ENCODE data around the gene WDR81.
A peak's percentile ranks its signal among the peaks of the same experiment; 100 is the strongest.
"Not testable (repeated sequence)": the region's sequence is repeated elsewhere in the genome, so short reads cannot be mapped to it uniquely, and the experiment has no call there.

Gene WDR81

DNA sequence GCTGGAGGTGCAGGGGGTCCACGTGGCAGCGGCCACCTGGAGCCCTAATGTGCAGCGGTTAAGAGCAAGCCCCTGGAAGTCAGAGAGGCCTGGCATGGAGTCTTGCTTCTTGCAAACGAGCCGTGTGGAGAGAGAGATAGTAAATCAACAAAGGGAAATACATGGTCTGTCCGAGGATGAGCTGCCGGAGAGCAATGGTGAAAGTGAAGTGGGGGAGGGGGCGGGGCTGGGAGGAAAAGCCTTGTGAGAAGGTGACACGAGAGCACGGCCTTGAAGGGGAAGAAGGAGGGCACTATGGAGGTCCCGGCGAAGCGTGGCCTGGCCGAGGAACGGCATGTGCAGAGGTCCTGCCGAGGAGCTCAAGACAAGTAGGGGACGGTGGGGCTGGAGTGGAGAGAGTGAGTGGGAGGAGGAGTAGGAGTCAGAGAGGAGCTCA is 31.3 kb downstream of the WDR81 start:
- DNase-seq: peak; percentile 26

DNA sequence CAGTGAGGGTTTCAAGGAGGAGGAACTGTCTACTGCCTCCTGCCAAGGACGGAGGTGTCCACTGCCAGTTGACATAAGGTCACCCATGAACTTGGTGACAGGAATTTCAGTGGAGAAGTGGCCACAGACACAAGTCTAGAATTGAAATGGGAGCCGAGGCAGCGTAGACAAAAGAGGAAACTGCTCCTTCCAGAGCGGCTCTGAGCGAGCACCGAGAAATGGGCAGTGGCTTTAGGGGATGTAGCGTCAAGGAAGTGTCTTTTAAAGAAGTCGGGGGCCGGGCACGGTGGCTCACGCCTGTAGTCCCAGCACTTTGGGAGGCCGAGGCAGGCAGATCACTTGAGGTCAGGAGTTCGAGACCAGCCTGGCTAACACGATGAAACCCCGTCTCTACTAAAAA is 34.3 kb downstream of the WDR81 start:
- no peak for DNase-seq

DNA sequence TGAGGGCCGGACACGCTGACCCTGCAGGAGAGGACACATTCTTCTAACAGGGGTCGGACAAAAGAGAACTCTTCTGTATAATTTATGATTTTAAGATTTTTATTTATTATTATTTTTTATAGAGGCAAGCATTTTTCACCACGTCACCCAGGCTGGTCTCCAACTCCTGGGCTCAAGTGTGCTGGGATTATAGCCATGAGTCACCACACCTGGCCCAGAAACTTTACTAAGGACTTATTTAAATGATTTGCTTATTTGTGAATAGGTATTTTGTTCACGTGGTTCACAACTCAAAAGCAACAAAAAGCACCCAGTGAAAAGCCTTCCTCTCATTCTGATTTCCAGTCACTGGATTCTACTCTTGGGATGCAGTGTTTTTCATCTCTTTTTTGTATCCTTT is 35.0 kb downstream of the WDR81 start:
- no peak for DNase-seq

DNA sequence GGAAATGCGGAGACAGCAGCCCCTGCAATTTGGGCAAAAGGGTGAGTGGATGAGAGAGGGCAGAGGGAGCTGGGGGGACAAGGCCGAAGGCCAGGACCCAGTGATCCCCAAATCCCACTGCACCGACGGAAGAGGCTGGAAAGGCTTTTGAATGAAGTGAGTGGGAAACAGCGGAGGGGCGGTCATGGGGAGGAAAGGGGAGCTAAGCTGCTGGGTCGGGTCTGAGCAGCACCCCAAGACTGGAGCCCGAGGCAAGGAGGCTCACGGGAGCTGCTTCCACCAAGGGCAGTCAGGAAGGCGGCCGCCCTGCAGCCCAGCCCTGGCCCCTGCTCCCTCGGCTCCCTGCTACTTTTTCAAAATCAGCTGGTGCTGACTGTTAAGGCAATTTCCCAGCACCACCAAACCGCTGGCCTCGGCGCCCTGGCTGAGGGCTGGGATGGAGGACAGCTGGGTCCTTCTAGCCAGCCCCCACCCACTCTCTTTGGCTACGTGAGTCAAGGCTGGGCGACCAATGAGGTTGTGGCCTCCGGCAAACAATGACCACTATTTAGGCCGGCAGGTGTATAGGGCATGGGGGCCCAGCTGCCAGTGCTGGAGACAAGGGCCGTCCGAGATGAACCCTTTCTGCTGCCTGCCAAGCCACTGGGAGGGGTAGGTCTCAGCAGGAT is 37.9 kb downstream of the WDR81 start:
- DNase-seq: peak; percentile 73

DNA sequence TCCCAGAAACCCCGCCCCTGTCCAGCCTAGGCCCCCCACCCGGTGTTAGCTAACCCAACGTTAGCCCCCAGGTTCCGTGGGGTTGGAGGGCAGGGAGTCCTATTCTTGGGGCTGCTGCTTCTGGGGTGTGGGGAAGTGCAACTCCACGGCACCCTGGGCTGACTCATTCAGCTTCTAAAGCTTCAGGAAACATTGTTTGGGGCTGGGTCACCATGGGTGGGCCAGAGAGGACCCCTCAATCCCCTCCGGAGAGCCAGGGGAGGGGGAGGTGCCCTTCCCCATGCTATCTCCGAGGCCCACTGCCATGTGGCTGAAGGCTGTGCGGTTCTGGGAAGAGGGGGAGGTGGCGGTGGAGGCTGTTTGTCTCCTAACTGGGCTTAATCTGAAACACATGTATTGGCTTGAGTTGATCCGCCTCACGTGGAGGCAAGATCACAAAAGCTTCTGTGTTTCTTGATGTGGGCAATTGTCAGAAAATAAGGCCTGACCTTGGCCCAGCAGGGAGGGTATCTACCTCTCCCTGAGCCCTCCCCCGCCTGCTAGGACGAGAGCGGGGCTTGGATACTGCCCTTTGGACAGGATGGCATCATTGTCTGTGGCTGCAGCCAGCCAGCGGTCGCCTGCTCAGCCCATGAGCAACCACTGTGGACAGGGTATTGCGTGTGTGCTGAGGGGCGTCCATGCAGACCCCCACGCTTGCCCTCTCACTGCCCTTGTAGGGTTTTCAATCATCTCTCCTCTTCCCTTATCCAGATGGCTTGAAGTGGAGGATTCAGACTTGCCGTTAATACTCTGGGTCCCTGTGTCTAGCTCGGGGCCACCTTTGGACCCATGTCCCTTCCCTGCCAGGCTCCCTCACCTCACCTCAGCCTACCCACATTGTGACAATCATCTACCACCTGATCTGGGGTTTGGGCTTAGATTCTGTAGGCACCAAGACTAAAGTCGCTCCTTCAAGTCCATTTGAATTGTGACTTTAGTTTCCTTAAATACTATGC is 38.7 kb downstream of the WDR81 start:
- DNase-seq: peak; percentile 84

DNA sequence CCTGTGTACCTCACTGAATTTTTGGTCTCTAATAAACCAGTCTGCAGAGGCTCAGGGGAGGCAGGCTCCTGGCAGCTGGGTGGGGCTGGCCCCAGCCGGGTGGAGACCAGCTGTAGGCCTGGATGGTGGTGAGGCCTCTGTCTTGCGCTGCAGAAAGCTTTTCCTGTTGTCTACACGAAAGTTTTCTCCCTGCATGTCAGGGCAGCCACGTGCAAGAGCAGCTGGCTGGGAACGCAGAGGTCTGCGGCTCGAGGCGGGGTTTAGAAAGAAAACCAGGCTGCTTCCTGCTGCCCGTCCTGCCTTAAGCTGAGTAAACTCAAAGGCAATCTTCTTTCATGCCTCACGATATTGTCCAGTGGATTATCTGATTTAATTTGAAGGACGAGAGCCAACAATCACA is 39.8 kb downstream of the WDR81 start:
- peak; percentile 89 for DNase-seq

DNA sequence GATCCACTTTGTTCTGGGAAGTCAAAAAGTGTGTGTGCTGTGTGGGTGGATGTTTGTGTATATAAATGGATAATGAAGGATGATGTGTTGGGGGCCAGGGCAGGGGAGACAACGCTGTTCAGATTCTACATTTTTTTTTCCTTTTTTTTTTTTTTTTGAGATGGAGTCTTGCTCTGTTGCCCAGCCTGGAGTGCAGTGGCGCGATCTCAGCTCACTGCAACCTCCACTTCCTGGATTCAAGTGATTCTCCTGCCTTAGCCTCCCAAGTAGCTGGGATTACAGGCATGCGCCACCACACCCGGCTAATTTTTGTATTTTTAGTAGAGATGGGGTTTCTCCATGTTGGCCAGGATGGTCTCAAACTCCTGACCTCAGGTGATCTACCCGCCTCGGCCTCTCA is 40.2 kb downstream of the WDR81 start:
- not testable (repeated sequence) for DNase-seq

DNA sequence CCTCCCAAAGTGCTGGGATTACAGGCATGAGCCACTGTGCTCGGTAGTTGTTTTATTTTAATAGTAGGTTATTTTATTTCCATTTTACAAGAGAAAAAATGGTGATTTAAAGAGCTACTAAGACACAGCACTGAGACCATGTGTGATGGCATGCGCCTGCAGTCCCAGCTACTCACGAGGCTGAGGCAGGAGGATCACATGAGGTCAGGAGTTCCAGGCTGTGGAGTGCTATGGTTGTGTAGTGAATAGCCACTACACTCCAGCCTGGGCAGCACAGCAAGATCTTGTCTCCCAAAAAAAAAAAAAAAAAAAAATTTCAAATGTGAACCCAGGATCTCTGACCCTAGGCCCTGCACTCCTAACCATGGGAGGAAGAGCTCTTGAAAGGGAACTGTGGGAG is 41.1 kb downstream of the WDR81 start:
- DNase-seq: no peak

DNA sequence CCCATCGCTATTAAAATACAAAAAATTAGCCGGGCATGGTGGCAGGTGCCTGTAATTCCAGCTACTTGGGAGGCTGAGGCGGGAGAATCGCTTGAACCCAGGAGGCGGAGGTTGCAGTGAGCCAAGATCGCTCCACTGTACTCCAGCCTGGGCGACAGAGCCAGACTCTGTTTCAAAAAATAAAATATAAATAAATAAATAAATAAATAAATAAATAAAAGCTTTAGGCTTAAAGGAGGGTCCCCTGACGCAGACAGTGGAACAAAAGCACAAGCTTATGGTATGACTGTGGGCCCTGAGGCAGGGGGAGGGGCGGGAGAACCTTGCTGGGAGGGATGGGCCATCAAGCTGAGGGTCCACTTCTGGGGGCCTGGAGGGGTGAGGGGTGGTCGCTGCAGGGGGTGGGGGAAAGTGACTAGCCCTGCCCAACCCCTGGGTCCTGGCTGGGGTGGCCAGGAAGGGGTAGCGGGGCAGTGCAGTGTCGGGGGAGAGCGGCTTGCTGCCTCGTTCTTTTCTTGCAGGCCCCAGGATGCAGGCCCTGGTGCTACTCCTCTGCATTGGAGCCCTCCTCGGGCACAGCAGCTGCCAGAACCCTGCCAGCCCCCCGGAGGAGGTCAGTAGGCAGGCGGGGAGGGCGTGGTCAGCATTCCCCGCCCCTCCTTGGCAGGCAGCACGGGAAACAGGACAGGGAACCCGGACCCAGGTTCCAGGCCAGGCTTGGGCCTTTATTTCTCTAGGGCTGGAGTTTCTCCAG is 42.1 kb downstream of the WDR81 start:
- peak; percentile 59 for DNase-seq

DNA sequence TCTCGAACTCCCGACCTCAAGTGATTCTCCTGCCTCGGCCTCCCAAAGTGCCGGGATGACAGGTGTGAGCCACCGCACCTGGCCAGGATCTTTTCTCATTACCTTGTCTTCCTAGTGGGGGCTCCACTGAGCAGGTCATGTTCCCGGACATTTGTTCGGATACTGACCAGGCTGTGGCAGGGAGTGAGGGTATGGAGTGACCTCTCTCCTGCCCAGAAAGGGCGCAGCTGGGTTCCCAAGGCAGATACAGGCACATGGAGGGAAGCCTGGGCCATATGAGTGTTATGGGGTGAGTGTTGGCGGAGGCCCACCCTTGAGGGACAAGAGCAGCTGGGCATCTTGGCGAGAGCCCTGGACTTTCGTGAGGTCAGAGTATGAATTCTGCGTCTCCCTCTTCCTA is 42.9 kb downstream of the WDR81 start:
- DNase-seq: no peak

DNA sequence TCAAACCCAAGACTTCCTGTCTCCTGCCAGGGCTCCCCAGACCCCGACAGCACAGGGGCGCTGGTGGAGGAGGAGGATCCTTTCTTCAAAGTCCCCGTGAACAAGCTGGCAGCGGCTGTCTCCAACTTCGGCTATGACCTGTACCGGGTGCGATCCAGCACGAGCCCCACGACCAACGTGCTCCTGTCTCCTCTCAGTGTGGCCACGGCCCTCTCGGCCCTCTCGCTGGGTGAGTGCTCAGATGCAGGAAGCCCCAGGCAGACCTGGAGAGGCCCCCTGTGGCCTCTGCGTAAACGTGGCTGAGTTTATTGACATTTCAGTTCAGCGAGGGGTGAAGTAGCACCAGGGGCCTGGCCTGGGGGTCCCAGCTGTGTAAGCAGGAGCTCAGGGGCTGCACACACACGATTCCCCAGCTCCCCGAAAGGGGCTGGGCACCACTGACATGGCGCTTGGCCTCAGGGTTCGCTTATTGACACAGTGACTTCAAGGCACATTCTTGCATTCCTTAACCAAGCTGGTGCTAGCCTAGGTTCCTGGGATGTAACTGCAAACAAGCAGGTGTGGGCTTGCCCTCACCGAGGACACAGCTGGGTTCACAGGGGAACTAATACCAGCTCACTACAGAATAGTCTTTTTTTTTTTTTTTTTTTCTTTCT is 45.4 kb downstream of the WDR81 start:
- no peak for DNase-seq

DNA sequence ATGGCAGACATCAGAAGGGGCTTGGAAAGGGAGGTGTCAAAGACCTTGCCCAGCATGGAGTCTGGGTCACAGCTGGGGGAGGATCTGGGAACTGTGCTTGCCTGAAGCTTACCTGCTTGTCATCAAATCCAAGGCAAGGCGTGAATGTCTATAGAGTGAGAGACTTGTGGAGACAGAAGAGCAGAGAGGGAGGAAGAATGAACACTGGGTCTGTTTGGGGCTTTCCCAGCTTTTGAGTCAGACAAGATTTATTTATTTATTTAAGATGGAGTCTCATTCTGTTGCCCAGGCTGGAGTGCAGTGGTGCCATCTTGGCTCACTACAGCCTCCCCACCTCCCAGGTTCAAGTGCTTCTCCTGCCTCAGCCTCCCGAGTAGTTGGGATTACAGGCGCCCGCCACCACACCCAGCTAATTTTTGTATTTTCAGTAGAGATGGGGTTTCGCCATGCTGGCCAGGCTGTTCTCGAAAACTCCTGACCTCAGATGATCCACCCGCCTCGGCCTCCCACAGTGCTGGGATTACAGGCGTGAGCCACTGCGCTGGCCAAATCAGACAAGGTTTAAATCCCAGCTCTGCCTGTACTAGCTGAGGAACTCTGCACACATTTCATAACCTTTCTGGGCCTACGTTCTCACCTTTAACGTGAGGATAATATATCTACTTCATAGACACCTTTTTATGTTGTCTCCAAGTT is 48.6 kb downstream of the WDR81 start:
- DNase-seq: not testable (repeated sequence)

DNA sequence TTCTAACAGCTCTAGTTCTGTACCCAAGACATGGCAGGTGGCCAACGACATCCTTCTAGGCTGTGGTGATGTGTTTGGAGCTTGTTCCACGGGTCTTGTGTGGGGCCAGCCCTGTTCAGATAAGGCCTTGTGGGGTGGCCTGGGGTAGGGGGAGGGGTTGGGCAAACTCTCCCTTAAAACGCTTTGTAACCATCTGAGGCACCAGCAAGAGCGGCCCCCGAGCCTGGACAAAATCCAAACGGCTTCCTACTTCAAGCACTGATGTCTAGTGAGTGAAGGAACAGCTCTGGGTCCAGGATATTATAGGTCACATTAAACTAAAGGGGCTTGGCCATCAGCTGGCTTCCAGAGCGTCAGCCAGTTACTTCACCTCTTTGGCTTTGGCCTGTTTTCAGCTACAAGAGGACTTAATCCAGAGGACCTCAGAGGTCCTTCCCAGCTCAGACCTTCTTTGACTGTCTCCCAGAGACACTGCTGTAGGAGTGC is 49.2 kb downstream of the WDR81 start:
- no peak for DNase-seq

DNA sequence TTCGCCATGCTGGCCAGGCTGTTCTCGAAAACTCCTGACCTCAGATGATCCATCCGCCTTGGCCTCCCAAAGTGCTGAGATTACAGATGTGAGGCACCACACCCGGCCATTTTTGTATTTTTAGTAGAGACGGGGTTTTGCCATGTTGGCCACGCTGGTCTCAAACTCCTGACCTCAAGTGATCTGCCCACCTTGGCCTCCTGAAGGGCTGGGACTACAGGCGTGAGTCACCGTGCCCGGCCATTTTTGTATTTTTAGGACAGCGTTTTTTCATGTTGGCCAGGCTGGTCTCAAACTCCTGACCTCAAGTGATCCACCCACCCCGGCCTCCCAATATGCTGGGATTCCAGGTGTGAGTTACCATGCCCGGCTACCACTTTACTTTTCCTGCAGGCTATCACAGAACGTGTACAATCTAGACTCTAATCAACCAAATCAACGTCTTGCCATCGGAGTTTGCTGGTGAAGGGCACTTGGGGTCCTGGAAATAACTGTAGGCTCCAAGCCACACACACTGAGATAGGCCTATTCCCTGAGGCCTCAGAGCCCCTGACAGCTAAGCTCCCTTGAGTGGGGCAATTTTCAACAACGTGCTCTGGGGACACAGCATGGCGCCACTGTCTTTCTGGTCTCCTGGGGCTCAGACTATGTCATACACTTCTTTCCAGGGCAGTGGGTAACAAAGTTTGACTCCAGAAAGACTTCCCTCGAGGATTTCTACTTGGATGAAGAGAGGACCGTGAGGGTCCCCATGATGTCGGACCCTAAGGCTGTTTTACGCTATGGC is 50.1 kb downstream of the WDR81 start:
- no peak for DNase-seq

DNA sequence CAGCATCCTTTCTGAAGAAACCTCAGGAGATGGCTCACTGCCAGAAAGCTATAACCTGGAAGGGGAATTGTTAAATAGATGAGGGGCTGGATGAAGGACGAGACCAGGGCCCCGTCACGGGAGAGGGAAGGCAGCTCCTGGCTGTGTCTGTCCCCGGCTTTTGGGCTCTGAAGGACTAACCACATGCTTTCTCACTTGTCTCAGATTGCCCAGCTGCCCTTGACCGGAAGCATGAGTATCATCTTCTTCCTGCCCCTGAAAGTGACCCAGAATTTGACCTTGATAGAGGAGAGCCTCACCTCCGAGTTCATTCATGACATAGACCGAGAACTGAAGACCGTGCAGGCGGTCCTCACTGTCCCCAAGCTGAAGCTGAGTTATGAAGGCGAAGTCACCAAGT is 51.8 kb downstream of the WDR81 start:
- no peak for DNase-seq

DNA sequence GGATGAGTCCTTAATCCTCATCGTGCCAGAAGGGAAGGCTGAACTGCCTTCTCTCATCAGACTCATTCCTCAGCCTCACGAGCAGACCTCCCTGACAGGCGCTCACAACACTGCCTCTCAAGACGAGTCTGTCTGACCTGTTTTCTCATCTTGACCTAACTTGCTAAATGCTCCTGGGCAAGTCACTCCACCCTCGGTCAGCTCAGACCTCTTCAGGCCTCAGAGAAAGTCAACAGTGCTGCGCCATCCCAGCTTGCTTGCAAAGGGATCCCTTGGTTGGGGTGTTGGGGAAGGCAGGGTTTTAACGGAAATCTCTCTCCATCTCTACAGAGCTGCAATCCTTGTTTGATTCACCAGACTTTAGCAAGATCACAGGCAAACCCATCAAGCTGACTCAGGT is 52.4 kb downstream of the WDR81 start:
- DNase-seq: no peak

DNA sequence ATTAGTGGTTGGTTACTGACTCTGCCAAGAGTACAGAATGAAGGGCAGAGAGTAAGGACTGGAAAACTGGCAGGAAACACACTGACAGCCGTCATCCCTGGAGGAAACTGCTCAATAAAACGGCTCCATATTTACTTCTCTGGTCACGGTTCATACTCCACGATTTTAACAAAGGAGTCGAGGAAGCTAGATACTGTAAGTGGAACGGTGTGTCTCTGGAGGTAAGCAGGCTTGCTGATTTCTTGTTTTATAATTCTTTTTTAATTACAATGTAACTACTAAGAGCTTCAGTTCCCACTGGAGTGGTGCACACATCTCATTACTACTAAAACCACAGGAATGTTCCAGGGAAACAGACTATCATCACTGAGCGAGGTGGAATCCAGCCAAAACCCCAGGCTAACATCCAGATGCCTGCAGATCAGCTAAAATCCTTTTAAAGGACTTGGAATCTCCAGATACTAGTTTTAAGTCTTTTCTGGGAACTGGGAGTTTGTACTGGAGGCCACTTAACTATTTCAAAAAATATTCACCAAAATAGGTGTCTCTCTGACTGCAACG is 55.1 kb downstream of the WDR81 start:
- peak; percentile 93 for DNase-seq

DNA sequence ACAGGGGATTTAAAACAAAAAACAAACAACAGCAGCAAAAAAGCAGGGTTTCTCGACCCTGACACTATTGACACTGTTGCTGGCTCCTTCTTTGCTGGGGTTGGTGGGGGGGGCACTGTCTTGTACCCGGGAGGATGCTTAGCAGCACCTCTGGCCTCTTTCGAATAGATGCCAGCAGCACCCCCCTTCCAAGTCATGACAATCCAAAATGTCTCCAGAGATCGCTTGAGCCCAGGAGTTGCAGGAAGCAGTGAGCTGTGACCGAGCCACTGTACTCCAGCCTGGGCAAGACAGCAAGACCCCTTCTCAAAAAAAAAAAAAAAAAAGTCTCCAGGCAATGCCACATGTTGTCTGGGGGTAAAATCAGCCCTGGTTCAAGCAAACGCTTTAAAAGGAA is 57.7 kb downstream of the WDR81 start:
- DNase-seq: no peak

DNA sequence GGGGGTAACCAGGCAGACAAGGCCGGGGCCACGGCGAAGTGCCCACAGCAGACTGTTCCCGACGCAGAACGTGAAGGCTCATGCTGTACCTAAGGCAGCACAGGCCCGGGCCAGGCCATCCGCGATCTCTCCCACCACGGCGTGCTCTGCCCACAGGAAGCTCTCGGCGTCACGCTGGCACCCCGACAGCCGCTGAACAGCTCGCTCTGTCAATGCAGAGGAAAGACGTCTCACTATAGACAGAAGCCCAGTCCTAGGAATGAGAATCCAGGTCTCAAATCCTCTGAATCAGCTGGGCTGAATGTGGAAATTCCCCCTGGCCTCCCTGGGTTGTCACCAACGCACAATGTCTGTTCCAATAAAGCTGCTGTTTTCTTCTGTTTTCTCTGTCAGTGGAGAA is 58.8 kb downstream of the WDR81 start:
- no peak for DNase-seq

DNA sequence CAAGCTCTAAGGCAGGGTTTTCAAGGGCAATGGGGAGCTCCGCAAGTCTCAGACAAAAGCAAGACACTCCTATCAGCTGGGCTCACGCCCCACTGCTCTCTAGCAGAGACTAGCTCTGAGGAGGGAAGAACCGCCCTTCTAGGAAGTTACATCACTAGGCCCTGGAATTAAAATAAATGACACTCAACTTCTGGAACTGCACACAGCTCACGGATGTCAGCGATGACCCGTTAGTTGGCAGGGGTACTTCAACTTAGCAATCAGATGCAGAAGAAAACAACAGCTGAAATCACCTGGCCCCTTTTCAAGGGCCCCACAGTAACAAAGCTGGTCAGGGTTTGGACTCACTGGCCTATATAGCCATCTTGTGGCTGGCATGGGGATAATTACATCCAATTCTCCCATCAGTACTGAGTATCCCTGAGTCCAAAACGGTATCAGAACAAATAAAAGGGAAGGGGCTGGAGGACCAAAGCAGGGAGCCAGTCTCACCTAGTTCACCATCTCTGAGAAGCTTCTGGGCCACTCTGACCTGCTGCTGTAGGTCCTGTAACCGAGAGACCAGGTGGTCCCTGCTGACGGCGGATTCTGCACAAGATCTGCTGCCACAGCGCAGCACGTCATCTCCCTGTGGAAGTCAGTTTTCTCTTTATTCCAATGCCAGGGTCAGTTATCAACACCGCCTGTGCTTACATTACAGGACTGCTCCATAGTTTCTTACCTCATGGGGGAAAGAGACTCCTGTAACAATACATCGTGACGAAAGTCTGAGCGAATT is 59.5 kb downstream of the WDR81 start:
- DNase-seq: peak; percentile 86
